ENCODE results near the gene ACOD1. TPM values are rescaled to one million over a fixed set of nuclear protein-coding genes. Genes with fewer than 3 reads are reported as not detected.

The ACOD1 gene
- total and polyA plus RNA-seq, 10 of the 15 experiments (the other 5 are each of a cell fraction or from before 2014, with no cell fraction given): not detected

- intact Hi-C loops (cut with micrococcal nuclease; ENCODE audit: unreplicated experiment): no loop called here
- DNase-seq (ENCODE audit: low read depth, low spot score) (no peak), FAIRE-seq (no peak), ATAC-seq (no peak)
- no peak overlapping the region for H2AFZ ChIP-seq (ENCODE audit: control insufficient read depth, low read depth, low read length)
- no peak overlapping the region for H3K4me2 ChIP-seq (ENCODE audit: control insufficient read depth, insufficient read depth)
- BruUV-seq (replicated peaks): no TSS peak
- H4K20me1 ChIP-seq (ENCODE audit: control insufficient read depth, insufficient read depth): no peaks in the 10 kb centered on the region
- H3K9ac ChIP-seq (ENCODE audit: control insufficient read depth, insufficient read depth, low read length): no peak overlapping the region
- in situ Hi-C loops (cut with MboI): no loop called here
- H3K79me2 ChIP-seq (ENCODE audit: control insufficient read depth, insufficient read depth, low read length): no peaks in the 10 kb centered on the region
- ChIA-PET RAD21 (ENCODE audit: unreplicated experiment) (no interaction called here), POLR2A (no interaction called here), SMC1A (ENCODE audit: uncharacterized antibody, unreplicated experiment) (interaction anchor here (0.7 to 1.0 kb wide), 3 partner anchors 11 to 471 kb away, joined by 3 to 4 read pairs (median 3); no protein-coding TSS in a partner anchor), CTCF (interaction anchor here (0.5 kb wide), 1 partner anchor 629 kb away, joined by 3 read pairs; no protein-coding TSS in a partner anchor)
- no peaks in the 10 kb centered on the region for H3K36me3 ChIP-seq (ENCODE audit: control insufficient read depth in 2 of 2, insufficient read depth in 2 of 2, low read length in 1 of 2)
- no peak overlapping the region for H3K27ac ChIP-seq (ENCODE audit: control insufficient read depth, insufficient read depth)
- H3K4me3 ChIP-seq: no peak overlapping the region
- H3K27me3 ChIP-seq (replicated peaks in 1 of 2; ENCODE audit: control insufficient read depth in 2 of 2, insufficient read depth in 2 of 2, low read length in 1 of 2): no peaks in the 10 kb centered on the region
- no peaks in the 10 kb centered on the region for H3K4me1 ChIP-seq (ENCODE audit: control insufficient read depth, insufficient read depth, low read length)
- WGBS (ENCODE audit: insufficient coverage, insufficient replicate concordance, low lambda C conversion rate, missing lambda C conversion rate): 43% methylated on average over 3 of the region's 3 CpGs
- no peaks in the 10 kb centered on the region for H3K9me3 ChIP-seq (replicated peaks; ENCODE audit: control insufficient read depth, insufficient read depth, low read length)
- no peak for TF ChIP-seq IKZF1 (conservative IDR thresholded peaks at IDR 0.05)
- TF ChIP-seq, protein P1, sequence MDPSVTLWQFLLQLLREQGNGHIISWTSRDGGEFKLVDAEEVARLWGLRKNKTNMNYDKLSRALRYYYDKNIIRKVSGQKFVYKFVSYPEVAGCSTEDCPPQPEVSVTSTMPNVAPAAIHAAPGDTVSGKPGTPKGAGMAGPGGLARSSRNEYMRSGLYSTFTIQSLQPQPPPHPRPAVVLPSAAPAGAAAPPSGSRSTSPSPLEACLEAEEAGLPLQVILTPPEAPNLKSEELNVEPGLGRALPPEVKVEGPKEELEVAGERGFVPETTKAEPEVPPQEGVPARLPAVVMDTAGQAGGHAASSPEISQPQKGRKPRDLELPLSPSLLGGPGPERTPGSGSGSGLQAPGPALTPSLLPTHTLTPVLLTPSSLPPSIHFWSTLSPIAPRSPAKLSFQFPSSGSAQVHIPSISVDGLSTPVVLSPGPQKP (IDR thresholded peaks at IDR 0.05; ENCODE audit: low read depth, low read length): no peak
- no peak for TF ChIP-seq ZBED1 (IDR thresholded peaks at IDR 0.05; ENCODE audit: borderline replicate concordance)
- no peak for TF ChIP-seq PRDM15 (CRISPR knock-in tag; IDR thresholded peaks at IDR 0.05)
- TF ChIP-seq BCL11A (IDR thresholded peaks at IDR 0.05; ENCODE audit: low read depth, low read length): no peak
- no peak for TF ChIP-seq ATF3 (IDR thresholded peaks at IDR 0.05; ENCODE audit: borderline replicate concordance, extremely low read depth, low read depth, low read length)
- TF ChIP-seq POLR2AphosphoS2 (IDR thresholded peaks at IDR 0.05; ENCODE audit: low read depth, low read length): no peak
- no peak for TF ChIP-seq RBBP5 (conservative IDR thresholded peaks at IDR 0.05)
- no peak for TF ChIP-seq TCF3 (IDR thresholded peaks at IDR 0.05; ENCODE audit: borderline replicate concordance, insufficient read depth, low read depth, low read length)
- TF ChIP-seq MXI1 (IDR thresholded peaks at IDR 0.05; ENCODE audit: low read depth, low read length): no peak
- no peak for TF ChIP-seq ZBTB4 (CRISPR knock-in tag; IDR thresholded peaks at IDR 0.05)
- TF ChIP-seq ZNF217 (IDR thresholded peaks at IDR 0.05): no peak
- TF ChIP-seq HDAC6 (IDR thresholded peaks at IDR 0.05; ENCODE audit: unreplicated experiment): no peak
Observed at GRCh38 chr13:76939215-76939614, 9.1 kb upstream of the ACOD1 start.

Data from GM12878 (cell line).